Testis (tissue), 2 donors: ENCODE data around the gene WIF1.

Experiments used
- CTCF ChIP-seq, 3 experiments: fragments of 450-650 bp in 2 of 3; fragments of 200-600 bp in 1 of 3; sonication (generic) in 1 of 3; IDR thresholded peaks; one replicate each; pipeline ENCODE4 v1.5.1; 2016 to 2019; ENCODE audit warnings: antibody characterized with exemption in 3 of 3, mild to moderate bottlenecking in 2 of 3, moderate library complexity in 1 of 3
- POLR2A ChIP-seq: fragments of 450-650 bp; IDR thresholded peaks from one replicate; pipeline ENCODE4 v1.6.1; 2017; ENCODE audit warnings: antibody characterized with exemption, mild to moderate bottlenecking, moderate library complexity

GRCh38 chr12:65022960-65023359 is 98.1 kb downstream of the WIF1 start:
- TF ChIP-seq CTCF (IDR thresholded peaks at IDR 0.05) (no peak), POLR2A (no peak)
